AG08395 (cell line): ENCODE data around the gene FGF22.

Experiments used
- DNase-seq: peaks from one replicate; pipeline ENCODE4 v3.0.0; 2012; ENCODE audit warnings: mixed read lengths, low spot score

FGF22 gene

DNA sequence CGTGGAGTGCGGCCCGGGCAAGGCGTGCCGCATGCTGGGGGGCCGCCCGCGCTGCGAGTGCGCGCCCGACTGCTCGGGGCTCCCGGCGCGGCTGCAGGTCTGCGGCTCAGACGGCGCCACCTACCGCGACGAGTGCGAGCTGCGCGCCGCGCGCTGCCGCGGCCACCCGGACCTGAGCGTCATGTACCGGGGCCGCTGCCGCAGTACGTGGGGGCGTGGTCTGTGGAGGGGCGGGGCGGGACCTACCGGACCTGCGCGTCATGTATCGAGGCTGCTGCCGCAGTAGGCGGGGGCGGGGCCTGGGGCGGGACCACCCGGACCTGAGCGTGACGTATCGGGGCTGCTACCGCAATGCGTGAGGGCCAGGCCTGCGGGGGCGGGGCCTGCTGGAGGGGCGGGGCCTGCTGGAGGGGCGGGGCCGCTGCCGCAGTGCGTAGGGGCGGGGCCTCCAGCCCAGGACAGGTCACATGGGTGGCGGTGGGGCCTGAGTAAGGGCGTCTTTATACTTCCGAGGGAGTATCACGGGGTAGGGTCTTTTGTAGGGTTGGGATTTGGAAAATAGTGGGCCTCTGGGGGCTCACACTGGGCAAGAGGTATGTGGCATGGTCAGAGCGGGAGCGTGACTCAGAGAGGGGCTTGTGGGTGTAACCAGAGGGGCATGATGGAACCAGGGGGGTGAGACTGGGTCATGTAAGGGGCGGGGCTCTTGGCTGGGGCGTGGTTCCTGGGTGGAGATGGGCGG, 40.8 kb downstream of the FGF22 start:
- DNase-seq: peak; percentile 98

- no peak for DNase-seq
Measured at GRCh38 chr19:681029-682019, 41.6 kb downstream of the FGF22 start.

DNA sequence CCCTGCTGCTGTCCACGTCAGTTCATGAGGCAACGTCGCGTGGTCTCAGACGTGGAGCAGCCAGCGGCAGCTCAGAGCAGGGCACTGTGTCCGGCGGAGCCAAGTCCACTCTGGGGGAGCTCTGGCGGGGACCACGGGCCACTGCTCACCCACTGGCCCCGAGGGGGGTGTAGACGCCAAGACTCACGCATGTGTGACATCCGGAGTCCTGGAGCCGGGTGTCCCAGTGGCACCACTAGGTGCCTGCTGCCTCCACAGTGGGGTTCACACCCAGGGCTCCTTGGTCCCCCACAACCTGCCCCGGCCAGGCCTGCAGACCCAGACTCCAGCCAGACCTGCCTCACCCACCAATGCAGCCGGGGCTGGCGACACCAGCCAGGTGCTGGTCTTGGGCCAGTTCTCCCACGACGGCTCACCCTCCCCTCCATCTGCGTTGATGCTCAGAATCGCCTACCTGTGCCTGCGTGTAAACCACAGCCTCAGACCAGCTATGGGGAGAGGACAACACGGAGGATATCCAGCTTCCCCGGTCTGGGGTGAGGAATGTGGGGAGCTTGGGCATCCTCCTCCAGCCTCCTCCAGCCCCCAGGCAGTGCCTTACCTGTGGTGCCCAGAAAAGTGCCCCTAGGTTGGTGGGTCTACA, 43.1 kb downstream of the FGF22 start:
- DNase-seq: no peak

GRCh38 chr19:685454-685931, 45.8 kb downstream of the FGF22 start:
- DNase-seq: no peak

DNA sequence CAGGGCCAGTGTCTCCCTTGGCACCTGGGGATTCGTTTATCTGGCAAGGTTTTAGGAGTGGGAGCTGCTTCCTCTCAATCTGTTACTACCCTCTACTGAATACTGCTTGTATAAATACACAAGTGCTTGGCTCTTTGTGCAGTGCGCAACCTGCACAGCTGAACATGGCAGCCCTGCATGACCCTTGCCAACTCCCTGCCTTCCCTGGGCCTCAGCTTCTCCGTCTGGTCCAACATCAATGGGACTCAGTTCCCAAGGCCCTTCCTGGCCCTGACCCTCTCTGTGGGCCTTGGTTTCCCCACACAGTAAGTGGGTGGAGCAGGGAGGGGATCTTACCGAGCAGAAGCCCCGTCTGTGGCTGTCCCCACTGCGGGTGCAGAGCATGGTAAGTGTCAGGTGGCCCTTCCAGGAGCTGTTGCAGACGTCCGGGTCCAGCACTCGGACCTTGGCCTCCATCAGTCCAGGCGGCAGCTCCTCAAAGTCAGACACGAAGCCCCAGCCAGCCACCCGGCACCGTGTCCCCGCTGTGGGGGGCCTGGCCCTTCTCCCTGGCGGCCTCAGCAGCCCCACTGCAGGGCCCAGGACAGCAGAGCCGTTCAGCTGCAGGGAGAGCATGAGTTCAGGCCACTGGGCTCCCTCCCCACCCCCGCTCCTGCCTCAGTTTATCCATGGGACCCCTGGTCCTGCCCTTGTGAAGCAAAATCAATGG, 47.1 kb downstream of the FGF22 start:
- no peak for DNase-seq

GRCh38 chr19:687569-688166, 48.0 kb downstream of the FGF22 start:
- no peak for DNase-seq

GRCh38 chr19:688214-688613, 48.5 kb downstream of the FGF22 start:
- no peak for DNase-seq

DNA sequence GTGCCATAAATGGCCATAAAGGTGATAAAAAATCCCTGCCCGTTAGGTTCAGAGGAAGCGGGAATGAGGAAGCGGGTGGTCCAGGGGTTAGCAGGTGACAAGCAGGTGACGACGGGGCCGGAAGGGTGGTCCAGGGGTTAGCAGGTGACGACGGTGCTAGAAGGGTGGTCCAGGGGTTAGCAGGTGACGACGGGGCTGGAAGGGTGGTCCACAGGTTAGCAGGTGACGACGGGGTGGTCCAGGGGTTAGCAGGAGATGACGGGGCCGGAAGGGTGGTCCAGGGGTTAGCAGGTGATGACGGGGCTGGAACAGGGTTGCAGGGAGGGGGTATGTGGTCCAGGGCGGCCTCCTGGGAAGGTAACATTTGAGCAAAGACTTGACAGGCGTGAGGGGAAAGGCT, 49.3 kb downstream of the FGF22 start:
- no peak for DNase-seq

- no peak for DNase-seq
Measured at GRCh38 chr19:690203-690602, 50.5 kb downstream of the FGF22 start.
